GM18508 (cell line): ENCODE results near the gene CFAP90.
A peak's percentile ranks its signal among the peaks of the same experiment; 100 is the strongest.

Experiments used
- ATAC-seq: cut with Tn5 transposase; IDR thresholded peaks from one replicate; pipeline ENCODE4 v1.9.1; 2021; ENCODE audit warnings: moderate number of reproducible peaks; ENCODE audit not compliant: insufficient read depth, unreplicated experiment

Gene CFAP90, protein sequence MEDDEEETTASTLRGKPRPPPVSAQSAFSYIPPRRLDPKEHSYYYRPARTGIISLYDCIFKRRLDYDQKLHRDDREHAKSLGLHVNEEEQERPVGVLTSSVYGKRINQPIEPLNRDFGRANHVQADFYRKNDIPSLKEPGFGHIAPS

DNA sequence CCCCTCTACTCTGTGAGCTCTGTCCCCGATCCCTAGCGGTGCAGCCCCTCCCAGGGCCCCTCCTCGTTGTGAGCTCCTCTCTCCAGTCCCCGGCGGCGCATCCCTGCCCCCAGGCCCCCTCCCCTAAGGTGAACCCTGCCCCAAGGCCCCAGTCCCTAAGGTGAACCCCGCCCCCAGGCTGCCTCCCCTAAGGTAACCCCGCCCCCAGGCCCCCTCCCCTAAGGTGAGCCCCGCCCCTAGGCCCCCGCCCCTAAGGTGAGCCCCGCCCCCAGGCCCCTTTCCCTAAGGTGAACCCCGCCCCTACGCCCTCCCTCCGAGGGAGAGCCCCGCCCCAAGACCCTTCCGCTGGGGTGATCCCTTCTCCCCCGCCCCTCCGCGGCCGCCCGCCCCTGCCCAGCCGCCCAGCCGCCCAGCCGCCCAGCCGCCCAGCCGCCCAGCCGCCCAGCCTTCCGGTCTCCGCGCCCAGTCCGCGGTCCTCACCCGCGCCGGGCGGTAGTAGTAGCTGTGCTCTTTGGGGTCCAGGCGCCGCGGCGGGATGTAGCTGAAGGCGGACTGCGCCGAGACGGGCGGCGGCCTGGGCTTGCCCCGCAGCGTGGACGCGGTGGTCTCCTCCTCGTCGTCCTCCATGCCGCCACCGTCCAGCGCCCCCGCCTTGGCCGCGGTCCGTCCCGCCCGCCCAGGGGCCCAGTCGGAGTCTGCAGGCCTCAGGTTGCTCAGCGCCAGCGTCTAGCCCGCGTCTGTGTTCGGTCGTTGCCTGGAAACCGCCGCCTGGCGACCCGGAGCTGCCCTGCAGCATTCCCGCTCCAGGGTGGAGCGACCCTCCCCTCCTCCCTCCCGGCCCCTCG, at the start of gene CFAP90:
TSS of gene CFAP90 (minus strand) at position 739 of the 845 bp plus-strand sequence. CDS start at position 627, 112 bp downstream.
- no peak for ATAC-seq

DNA sequence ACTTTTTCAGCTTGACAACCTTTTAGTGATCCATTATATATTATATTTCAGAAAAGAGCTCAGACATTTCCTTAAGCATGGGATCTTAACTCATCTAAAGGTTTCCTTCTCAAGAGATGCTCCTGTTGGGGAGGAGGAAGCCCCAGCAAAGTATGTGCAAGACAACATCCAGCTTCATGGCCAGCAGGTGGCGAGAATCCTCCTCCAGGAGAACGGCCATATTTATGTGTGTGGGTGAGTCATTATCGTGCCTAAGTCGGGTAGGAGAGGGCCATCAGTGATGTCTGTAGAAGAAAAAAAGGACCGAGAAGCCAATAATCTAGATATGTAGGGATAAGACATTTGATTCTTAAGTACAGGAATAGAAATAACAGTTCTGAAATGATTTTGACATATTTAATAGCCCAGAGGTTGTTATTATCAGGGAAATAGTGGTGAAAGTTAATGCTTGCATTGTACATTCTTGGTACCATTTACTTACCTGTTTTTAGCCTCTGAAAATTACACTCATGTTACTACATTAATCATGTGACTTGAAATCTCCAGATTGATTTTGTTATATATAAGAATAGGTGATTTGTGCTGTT, 46.2 kb upstream of the CFAP90 start:
- ATAC-seq, result no peak

DNA sequence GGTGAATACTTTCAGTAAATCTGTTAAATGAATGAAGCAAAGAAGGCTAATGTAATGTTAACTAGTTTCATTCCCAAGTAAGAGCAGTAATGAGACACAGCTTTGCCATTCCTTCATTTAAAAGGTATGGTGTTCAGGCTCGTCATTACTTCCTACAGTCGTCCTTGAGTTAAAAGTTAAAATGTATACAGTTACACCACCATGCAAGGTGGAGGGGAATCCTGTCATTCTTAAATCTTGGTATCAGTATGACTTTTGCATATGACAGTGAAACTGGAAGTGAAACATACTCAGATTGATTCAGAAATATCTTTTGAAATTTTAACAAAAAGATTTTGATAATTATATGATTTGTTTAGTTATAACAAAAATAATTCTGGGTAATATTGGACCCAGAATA, 43.9 kb upstream of the CFAP90 start:
- ATAC-seq, result peak; percentile 98

DNA sequence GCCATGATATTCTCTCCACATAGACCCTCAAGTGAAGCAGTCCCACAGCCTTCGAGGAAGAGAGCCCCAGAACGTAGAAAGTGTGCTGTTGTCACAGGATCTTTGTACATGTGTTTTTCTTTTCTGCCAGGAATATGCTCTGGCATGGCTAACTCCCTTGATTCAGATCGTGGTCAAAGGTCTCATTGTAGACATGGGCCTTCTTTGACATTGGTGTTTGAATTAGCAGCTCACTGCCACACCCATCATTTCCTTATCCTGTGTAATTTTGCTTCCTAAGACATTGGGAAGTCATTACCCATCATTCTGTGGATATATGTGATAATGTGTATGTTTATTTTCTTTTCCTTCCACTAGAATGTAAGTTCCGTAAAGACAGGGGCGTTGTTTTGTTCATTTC, 43.5 kb upstream of the CFAP90 start:
- no peak for ATAC-seq

DNA sequence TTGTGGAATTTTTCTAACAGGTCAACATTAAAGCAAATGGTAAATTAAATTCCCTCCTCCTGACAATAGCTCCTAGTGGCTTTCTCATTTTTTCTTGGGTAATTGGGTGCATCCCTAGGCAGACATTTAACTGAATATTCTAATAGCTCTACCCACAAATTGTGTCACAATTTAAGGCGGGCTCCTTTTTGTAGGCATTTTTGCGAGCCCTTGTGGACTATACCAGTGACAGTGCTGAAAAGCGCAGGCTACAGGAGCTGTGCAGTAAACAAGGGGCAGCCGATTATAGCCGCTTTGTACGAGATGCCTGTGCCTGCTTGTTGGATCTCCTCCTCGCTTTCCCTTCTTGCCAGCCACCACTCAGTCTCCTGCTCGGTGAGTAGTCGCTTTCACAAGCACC, 38.0 kb upstream of the CFAP90 start:
- ATAC-seq, result no peak

DNA sequence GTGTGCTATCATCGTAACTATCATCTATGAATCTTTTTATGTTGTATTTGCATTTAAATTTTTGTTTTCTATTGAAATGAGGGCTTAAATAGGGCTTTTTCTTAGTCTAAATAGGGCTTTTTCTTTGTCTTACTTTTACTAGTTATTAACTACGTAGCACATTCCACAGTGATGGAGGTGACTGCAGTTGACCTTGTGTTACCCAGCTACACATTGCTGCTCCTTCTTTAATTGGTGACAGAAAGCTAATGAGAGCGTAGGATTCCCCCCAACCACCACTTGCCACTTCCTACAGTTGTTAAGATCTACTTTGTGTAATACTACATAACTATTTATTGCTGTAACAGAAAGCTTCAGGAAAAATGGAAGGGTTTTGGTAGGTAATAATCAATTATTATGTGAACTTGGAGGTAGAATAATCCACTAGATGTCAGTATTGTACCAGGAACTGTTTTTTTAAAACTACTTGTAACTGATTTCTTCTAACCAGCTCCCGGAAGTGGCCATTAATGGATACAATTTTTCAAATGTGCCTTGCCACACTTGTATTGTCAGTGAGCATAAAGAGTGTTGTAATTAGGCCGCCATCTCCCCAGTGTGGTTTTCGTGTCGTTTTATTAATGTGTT, 36.0 kb upstream of the CFAP90 start:
- ATAC-seq, result no peak

DNA sequence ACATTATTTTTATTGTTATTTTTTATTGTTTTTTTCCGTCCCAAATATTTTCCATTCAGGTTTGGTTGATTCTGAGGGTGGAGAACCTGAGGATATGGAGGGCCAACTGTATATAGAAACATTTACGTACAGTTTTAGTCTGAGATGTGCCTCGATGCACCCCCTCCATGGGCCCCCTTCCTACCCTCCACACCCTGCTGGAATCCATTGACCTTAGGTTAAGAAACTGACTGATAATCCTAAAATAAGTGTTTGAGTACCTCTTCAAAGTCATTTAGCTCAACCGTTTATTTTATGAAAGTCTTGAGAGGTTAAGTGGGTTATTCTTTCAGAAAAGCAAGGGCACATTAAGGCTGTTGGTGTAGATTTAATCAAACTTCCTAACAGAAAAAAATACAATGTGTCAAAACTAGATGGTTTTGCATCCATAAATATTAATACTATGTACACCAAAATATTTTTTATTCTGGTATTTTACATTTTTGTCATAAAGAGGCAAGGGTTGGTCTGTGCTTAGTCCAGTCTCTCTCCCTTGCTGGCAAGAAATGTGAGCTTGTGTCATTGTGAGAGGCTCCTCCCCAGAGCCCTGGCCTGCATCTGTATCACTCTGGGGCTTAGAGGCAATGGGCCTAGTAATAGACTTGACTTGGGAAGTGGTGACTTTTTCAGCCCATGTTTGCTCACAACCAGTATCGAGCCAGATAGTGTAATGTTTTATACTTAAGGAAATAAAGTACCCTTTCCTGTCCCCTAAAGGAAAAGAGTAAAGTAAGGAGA, 33.7 kb upstream of the CFAP90 start:
- no peak for ATAC-seq

DNA sequence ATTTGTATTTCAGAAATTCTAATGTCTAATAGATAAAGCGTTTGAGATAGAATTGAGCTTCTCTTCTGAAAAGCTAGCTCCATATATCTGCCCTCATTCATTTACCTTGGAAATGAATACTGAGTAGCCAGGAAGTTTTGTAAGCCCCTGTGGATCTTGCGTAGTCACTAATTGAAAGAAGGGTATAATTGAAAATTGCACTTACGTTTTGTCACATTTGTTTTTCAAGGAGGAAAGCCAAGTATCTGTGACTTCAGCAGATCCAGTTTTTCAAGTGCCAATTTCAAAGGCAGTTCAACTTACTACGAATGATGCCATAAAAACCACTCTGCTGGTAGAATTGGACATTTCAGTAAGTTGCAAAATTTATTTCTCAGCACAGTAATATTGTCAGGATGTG, 32.0 kb upstream of the CFAP90 start:
- no peak for ATAC-seq

DNA sequence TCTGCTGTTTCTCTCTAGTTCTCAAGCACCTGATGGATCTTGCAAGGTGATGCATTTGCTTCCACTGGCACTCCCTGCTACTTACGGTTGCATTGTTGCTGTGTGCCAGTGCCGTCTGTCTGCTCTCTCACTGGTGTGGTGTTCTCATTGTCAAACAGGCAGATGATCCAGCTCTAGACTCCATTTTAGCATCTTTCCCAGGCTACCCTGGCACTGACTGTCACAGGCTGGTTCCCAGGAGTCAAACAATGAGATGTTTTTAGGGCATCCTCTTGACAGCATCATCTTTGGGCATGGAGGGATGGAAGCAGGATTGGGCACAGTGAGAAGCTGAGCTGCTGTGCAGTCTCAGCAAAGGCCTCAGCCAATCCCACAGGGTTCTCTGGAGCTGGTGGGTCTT, 30.9 kb upstream of the CFAP90 start:
- ATAC-seq, result no peak

DNA sequence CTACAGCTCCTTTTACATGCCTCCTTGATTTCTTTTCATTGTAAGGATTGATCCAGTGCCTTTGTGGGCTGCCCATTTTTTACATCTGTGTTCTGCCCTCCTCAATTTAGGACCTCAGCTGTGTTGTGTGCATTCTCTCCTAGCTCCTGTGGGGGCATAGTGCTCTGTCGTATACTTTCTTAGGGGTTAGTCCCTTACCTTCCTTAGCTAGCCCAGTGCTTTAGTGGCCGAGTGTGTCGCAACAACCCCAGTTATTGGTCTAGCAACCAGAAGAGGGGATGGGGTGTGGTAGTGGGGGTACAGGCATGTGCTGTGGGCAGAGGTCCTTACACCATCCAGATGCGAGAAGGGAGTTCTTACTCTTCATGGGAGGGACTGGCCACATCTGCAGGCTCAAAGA, 30.2 kb upstream of the CFAP90 start:
- ATAC-seq, result no peak

DNA sequence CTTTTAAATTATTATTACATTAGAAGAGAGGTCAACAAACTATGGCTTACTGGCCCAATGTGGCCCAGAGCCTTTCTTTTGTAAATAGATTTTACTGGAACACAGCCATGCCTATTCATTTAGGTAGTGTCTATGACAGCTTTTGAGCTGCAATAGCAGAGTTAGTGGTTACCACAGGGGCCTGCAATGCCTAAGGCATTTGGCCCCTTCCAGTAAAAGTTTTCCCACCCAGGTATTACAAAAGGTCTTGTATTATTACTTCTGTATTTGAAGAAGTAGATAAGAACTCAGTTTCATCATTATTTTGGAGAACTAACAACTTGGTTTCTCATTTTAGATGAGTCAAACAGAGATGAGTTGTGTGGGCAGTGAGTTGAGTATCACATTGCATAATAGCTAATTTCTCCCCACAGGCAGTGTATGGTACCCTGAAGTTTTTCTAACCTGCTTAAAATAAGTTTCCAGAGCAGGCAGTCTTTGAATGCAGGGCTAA, 27.5 kb upstream of the CFAP90 start:
- peak; percentile 98 for ATAC-seq

DNA sequence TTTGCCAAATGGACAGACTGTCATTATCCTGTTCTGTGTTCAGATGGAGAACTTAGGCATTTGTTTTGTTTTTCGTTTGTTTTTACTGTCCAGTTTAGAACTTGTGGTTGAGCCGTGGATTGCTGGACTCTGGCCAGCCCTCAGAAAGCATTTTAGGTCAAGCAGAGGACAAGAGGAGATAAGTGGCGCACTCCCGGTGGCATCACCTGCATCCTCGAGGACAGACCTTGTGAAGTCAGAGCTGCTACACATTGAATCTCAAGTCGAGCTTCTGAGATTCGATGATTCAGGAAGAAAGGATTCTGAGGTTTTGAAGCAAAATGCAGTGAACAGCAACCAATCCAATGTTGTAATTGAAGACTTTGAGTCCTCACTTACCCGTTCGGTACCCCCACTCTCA, 26.9 kb upstream of the CFAP90 start:
- ATAC-seq, result no peak

DNA sequence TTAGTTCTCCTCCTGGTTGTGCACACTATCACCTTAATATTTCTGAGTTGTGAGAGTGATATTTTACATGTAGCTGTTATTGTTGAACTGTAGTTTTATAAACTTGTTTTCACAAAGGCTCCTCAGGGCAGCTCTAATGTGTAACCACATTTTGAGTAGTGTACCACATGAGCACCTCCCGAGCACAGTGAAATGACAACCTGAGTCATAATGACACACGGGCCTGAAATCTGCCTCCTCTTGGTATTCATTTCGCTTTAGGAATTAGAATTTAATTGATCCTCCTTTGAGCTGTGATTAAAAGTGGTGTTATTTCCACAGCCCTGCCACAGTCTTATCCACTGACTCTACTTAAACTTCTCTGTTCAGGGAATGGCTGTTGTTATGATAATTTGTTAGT, 25.9 kb upstream of the CFAP90 start:
- ATAC-seq, result peak; percentile 41

DNA sequence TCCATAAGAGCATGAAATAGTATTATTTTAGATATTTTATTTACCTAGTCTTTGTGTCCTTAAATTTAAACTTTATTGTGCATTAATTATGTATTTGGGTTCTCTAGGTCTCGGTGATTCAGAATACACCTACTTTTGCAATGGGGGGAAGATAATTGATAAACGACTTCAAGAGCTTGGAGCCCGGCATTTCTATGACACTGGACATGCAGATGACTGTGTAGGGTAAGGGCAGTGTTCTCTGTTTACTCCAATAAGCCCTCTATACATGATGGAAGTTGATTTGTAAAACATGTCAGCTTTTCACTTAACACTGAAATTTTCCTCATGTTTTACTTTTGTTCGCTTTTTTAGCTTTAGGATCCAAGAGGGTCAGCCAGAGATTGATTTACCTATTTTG, 24.2 kb upstream of the CFAP90 start:
- no peak for ATAC-seq

DNA sequence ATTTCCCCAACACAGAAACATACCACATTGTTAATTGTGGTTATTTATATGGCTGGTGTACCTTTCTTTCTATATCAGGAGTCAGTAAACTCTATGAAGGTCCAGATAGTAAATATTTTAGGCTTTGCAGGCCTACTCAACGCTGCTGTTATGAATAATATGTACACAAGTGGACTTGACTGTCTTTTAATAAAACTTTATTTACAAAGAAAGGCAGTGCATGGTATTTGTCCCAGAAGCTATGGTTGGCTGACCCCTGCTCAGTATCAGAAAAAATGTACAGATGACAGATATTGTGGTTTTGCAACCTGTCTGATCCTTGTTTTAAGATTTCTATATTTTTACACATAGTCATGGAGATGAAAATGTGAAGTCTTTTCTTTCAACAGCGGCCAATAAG, 23.7 kb upstream of the CFAP90 start:
- ATAC-seq, result no peak

DNA sequence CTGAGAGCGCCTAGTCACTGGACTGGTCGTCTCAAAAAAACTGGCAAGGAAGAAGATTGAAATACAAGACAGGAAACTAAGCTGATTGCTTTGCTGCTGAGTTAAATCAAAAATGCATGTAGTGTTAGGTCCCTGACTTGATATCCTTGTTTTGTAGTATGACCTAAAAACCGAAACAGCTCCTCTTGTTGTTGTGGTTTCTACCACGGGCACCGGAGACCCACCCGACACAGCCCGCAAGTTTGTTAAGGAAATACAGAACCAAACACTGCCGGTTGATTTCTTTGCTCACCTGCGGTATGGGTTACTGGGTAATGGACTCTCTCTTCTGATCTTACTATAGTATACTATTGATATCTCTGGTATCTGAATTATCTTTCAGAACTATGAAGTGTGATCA, 22.3 kb upstream of the CFAP90 start:
- ATAC-seq, result no peak

DNA sequence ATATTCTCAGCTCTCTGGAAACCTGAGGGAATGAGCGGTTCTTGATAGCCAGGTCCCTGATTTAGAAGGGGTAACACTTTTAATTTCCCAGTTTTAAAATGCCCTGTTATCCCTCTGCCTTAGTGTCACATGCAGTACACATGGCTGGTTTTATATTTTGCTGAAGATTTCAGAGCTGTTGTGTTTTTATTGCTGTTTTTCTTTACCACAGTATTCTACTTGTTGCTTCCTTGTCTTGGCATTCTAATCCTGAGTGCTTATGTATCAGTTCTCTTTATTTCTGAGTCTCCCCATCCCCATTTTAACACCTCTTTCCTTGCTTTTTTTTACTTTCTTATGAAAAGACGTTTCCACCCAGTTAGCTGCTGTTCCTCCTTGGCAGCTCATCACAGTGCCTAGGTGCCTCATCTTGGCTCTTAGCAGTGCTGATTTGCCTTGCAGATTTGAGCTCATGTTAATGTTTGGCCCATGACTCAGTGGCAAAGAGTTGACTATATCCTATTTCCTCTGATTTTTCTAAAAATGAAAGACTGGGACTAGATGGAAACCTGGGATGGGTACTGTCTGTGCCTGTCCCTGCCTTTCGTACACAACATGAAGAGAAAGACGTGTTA, 21.7 kb upstream of the CFAP90 start:
- no peak for ATAC-seq

DNA sequence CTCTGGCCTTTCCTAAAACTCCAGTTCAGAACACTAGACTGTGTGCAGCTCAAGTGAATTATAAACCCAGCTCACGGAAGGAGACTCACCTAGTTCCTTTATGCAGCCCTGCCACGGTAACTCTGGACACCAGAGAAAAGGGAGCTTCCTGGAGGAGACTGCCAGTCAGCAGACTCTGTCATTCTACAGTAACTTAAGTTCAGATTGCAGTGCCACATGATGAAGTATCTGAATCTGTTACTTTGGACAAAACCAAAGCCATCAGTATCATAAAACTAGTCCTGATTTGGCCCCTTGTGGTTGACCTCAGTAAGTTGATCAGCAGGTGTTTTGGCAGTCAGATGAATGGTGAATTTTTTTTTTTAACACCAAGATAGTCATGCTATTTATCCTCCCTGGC, 20.7 kb upstream of the CFAP90 start:
- ATAC-seq, result no peak

DNA sequence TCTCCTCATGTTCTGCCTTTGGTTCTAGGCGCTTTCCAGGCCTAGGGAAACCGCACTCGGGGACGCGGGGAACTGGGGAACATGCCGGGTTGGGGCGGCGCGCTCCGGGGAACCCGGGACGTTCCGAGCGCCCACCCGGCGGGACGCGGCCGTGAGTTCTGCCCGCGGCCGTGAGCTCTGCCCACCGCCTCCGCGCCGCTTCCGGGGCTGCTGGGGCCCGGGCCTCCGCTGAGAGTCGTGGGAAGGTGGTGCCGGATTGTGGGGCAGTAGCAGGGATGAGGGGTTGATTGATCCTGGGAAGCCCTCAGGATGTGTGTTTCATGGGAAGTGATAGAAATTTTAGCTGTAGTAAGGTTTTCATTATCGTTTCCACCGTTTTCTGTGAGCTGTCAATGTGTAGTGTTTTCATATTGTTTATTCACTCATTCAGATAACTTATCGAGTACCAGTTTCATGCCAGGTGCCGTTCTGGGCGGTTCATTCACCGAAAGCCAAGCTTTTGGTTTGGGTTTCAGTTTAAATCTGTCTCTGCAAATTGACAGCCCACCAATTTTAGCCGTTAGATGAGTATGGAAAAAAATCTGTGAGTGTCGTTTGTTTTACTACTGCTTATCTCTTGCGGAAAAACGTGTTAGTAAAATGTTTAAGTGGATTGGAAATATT, 18.7 kb upstream of the CFAP90 start:
- ATAC-seq, result peak; percentile 25
